GM12801 (cell line): ENCODE data around the gene FER1L5.

Experiments used
- TF ChIP-seq, protein P1 (sequence below): IDR thresholded peaks from one replicate; pipeline ENCODE4 v1.5.1; 2011; ENCODE audit warnings: control low read depth; ENCODE audit not compliant: insufficient read length; ENCODE audit errors: extremely low read depth

The FER1L5 gene

DNA sequence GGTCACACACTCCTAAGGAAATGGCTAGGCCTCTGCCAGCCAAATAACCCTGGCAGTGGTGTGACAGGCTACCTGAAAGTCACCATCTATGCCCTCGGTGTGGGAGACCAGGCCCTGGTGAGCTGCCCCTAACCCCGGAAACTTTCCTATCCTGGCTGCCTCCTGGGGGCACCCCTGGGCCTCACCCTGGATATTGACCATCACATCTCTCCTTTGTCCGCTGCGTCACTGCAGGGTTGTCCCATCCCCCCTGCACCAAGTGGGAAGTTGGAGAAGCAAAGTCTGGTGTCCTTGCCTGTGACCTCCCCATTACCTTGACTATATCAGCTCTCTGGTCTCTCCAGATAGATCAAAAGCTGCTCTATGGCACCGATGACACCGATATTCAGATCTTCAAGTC is 18.8 kb downstream of the FER1L5 start:
- TF ChIP-seq, protein P1, sequence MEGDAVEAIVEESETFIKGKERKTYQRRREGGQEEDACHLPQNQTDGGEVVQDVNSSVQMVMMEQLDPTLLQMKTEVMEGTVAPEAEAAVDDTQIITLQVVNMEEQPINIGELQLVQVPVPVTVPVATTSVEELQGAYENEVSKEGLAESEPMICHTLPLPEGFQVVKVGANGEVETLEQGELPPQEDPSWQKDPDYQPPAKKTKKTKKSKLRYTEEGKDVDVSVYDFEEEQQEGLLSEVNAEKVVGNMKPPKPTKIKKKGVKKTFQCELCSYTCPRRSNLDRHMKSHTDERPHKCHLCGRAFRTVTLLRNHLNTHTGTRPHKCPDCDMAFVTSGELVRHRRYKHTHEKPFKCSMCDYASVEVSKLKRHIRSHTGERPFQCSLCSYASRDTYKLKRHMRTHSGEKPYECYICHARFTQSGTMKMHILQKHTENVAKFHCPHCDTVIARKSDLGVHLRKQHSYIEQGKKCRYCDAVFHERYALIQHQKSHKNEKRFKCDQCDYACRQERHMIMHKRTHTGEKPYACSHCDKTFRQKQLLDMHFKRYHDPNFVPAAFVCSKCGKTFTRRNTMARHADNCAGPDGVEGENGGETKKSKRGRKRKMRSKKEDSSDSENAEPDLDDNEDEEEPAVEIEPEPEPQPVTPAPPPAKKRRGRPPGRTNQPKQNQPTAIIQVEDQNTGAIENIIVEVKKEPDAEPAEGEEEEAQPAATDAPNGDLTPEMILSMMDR: no peak

GRCh38 chr2:96662360-96662759 is 19.8 kb downstream of the FER1L5 start:
- TF ChIP-seq, protein P1: no peak

GRCh38 chr2:96663177-96663576 is 20.6 kb downstream of the FER1L5 start:
- TF ChIP-seq, protein P1: no peak

GRCh38 chr2:96663829-96664228 is 21.3 kb downstream of the FER1L5 start:
- TF ChIP-seq, protein P1: no peak

DNA sequence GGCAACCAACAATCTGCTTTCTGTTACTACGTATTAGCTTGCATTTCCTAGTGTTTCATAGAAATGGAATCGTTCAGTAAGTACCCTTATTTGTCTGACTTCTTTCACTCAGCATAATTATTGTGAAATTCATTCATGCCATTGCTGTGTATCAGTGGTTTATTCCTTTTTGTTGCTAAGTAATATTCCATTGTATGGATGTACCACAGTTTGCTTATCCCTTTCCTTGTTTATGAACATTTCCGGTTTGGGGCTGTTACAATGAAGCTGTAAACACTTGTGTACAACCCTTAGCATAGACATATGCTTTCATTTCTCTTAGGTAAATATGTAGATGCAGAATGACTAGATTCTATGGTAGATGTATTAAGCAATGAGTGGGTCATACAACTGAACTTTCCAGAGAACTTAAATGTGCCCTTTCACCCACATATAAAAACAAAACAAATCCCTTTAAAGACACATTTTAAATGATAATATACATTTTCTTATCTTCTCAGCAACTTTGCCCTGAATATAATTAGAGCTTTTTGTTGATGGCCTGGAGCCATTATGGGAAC is 21.9 kb downstream of the FER1L5 start:
- TF ChIP-seq, protein P1: no peak

GRCh38 chr2:96665083-96665569 is 22.6 kb downstream of the FER1L5 start:
- TF ChIP-seq, protein P1: no peak

GRCh38 chr2:96668771-96669170 is 26.2 kb downstream of the FER1L5 start:
- TF ChIP-seq, protein P1: no peak
